Posterior cingulate gyrus (tissue), 11 donors: ENCODE data around the gene PKP4.

Experiments used
- DNase-seq, 10 donors: peaks; one replicate each; pipeline versions ENCODE4 v3.0.0 to v3.0.0-alpha.2; 2020 to 2021; ENCODE audit warnings: mixed read lengths in 3 of 10
- intact Hi-C: fragments of 100-400 bp; cut with DNase I; formaldehyde crosslinking; loops from one replicate; pipeline ENCODE4 v1.15.1; 2023

Gene PKP4

GRCh38 chr2:158634627-158635026 is 177.9 kb downstream of the PKP4 start:
- intact Hi-C loops: no loop called here
- DNase-seq: no peak

GRCh38 chr2:158635961-158636601 is 179.3 kb downstream of the PKP4 start:
- intact Hi-C loops: no loop called here
- no peak for DNase-seq

GRCh38 chr2:158637357-158637756 is 180.6 kb downstream of the PKP4 start:
- intact Hi-C loops: no loop called here
- DNase-seq: no peak

- no peak for DNase-seq
- intact Hi-C loops: no loop called here
These were observed 187.4 kb downstream of the PKP4 start for GRCh38 chr2:158644139-158644538.

DNA sequence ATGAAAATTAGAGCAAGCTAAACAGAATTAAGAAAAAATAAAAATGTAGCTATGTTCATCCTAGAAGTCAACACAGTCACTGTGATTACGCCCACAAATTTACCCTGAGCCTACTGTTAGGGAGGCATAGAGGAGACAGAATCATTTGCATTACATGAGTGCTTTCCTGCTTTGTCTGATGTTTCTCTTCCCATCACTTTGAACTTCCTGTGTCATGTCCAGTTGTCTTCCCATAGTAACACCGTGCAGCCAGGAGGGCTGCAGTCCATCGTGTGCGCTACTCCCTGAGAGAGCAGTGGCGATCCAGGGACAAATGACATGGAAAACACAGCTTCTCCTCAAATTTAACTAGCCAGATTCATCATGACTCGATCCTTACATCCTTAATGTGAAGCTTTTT is 188.5 kb downstream of the PKP4 start:
- intact Hi-C loops: no loop called here
- DNase-seq: no peak

DNA sequence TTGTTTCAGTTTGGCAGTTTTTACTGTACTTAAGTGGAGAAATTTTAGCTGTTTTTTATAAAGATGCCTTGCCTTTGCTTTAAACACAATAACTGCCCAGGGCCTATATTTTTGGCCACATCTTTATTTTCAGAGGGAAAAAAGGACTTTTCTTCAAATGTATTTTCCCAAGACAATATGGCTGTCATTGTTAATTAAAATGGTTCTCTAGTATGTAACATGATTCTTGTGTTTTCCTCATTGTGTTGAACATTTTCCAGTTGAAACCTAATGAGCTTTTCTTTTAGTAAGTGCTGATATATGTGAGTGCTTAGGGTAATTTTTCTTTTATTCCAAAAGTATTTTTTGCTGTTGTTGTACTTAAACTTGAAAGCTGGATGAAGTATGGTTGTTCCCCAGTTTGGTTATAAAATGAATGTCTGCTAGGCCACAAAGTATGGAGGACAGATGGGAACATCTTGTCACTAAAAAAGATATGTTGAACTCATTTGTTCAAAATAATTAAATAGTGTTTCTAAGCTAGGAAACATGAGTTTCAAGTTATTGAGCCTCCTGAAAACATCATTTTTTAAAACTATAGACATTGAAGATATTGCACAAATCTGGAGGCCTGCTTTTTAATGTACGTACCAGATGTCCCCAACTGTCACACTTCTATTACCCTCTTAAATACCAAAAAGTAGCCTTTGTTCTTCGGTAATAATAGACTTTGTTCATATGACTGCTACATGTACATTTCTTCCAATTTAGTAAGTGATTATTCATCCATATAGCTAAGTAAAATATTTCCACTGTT is 190.9 kb downstream of the PKP4 start:
- no peak for DNase-seq
- intact Hi-C loops: no loop called here

- intact Hi-C loops: no loop called here
- DNase-seq: no peak
These were observed 193.1 kb downstream of the PKP4 start for GRCh38 chr2:158649846-158650245.

DNA sequence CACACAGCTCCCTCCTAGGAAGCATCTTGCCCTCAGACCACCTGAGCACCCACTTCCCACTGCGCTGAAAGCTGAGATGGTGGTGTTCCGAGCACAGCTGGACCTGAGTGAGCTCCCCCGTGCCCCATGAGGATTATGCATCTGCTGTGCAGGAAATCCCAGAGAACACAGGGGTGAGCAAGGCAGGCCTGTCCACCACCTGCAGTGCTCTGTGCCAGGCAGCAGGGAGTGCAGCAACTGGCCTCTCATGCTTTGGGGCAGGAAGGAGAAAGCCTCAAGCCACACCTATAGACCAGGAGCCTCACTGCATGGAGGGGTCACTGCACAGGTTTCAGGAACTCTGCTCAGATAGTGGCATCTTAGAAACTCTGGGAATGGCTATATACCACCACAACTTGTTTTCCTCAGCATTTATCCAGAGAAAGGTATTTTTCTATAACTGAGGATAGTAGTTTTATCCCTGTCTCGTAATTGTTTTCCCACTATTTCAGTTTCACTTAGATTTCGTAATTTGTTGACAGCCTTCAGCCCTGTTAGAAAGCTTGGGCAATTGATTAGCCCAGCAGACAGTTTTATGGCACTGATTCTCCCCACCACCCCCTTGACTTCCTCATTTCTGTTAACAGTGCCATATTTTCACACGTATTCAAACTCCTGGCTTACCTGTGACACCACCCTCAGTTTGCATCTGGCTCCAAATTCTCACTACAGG is 194.1 kb downstream of the PKP4 start:
- intact Hi-C loops: no loop called here

DNA sequence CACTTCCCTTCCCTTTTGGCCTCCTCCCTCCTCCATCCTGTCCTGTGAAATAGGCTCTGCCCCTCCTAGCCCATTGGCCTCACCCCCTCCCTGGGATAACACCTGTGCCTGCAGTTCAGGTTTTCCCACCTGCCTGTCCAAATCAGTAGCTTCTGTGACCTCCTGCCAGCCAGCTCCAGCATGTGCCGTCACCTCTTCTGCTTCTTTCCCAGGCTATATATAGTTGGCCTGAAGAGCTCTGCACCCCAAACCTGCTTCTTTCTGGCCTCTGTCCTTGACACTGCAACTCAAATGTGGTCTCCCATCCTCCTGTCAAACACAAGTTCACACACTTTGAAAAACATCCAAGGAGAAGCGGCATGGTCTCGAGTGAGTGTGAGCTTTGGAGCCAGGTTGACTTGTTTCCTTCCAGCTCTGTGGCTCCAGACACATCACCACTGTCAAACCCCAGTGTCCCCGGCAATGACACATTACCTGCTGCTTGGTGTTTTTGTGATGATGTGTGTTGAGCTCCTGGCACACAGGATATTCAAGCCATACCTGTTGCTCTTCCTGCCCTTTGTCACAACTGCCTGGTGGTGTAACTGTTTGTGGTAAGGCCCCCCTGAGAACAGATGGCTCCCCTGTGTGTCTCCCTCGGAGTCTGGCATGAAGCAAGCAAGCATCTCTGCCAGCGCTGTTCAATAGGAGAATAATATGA is 194.8 kb downstream of the PKP4 start:
- intact Hi-C loops: no loop called here

More for the DNA sequence above, 194.1 kb downstream of the PKP4 start:
- no peak for DNase-seq

DNA sequence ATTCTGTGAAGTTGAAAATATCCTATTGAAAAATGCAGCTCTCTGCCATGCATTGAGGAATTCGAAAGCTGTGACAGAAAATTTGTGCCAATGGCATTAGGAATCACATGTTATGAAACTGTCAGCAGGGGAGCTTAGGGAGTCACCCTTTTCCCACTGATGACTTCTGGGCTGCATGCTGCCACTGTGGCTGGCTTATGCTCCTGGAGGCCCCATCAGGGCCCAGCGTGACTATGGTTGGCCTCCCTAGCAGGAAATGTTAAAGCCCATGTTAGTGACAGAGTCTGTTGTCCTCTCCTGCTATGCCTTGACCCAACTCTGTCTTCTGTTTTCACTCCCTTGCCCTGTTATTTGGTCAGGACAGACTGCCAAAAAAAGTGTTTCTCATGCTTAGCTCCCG is 198.9 kb downstream of the PKP4 start:
- DNase-seq: no peak
- intact Hi-C loops: no loop called here

More for the DNA sequence above, 194.8 kb downstream of the PKP4 start:
- no peak for DNase-seq

DNA sequence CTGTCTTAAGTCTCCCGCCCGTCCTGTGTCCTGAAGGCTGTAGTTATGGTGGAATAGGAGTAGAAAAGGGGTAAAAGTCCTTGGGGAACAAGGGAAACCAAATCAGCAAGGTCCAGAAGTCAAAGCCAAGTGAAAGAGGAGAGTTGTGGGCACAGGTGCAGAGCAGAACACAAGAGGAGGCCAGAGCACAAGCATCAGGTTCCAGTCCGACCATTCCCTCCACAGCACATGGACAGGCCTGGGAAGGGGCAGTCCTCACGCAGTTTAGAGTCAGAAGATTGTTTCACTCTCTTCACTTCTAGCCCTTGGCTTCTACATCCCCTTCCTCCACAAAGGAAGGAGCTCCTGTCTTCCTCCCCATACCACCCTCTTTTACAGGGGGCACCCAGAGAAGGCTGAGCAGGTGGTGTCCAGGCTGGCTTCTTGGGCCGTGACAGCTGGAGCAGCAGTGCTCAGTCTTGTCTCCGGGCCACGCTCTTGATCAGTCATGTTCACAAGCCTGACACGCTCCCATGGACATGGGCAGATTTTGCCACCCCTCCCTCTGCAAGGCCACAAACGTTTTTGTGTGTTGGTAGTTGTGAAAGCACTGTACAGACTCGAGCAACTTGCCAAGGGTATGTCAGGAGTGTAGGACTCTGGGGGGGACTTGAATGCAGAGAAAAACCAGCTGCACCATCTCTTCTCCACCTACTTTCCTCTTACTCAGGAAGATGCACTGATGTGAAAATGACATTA is 199.9 kb downstream of the PKP4 start:
- intact Hi-C loops: no loop called here
- DNase-seq: no peak

DNA sequence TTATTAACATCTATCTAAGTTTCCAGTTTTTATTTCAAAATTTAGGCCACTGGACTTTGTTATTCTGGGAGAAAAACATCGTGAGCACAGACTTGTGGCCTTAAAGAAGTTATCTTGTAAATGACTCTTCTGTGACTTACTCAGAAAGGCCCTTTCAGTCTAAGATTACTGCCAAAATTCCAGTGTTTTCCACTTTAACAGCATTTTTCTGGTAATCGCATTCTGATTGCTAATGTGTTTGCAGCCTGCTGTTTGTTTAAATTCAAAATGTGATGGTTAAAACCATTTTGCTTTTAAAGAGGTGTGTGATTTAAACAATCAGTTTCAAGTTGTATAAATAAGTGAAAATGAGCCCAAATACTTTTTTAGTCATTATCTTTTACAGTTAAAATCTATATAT is 201.6 kb downstream of the PKP4 start:
- DNase-seq: no peak
- intact Hi-C loops: no loop called here

DNA sequence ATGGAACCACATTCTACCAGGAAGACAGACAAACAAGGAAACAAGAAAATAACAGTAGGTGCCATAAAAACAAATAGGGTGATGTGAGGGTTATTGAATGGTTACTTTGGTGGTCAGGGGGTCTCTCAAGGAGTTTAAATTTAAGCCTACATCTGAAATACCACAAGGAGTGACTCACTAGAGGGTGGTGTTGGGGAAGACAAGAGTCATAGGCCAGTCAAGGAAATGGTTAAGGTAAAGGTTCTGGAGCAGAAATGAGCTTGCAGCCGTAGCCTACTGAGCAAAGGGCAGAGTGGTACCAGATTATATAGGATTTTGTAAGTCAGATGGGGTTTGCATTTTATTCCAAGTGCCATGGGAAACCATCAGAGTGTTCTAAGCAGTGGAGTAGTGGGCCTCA is 202.7 kb downstream of the PKP4 start:
- intact Hi-C loops: no loop called here
- no peak for DNase-seq

DNA sequence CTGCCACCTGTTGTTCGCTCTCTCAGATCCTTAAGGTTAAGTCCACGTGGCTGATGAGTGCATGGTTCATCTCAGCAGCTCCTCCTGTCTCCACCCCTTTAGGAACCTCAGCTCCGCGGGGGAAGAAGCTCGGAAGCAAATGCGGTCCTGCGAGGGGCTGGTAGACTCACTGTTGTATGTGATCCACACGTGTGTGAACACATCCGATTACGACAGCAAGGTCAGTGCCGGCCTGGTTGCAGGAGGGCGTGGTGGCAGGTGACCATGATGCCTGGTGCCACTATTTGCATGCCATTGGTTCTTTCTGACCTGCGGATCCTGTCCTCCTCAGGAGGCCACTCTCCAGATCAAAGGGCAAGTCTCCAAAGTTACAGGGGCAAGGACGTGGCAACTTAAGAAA is 204.5 kb downstream of the PKP4 start:
- intact Hi-C loops: no loop called here
- no peak for DNase-seq

GRCh38 chr2:158662421-158662820 is 205.7 kb downstream of the PKP4 start:
- intact Hi-C loops: no loop called here
- DNase-seq: no peak

DNA sequence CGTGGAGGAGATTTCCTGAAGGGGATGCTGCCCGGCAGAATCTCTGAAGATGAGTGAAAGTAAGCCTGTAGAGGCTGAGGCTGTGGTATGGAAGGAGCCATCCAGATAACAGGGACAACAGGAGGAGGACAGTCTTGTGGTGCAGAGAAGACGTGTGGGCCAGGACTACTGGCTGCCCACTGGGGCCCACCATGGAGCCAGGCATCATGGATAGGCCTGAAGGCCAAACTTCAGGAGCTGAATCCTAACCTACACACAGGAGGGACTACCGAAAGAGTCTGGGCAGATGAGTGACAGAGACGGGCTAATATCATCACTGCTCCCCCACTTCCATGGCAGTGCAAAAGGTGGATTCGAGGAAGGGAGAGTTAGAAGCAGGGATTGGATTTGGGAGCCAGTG is 207.0 kb downstream of the PKP4 start:
- no peak for DNase-seq
- intact Hi-C loops: no loop called here

- intact Hi-C loops: no loop called here
- DNase-seq: peak in 8 of 10 donors; percentile 29 to 91 (median 53)
These were observed 208.2 kb downstream of the PKP4 start for GRCh38 chr2:158664987-158665386.

GRCh38 chr2:158665536-158666302 is 209.0 kb downstream of the PKP4 start:
- intact Hi-C loops: no loop called here
- DNase-seq: no peak

DNA sequence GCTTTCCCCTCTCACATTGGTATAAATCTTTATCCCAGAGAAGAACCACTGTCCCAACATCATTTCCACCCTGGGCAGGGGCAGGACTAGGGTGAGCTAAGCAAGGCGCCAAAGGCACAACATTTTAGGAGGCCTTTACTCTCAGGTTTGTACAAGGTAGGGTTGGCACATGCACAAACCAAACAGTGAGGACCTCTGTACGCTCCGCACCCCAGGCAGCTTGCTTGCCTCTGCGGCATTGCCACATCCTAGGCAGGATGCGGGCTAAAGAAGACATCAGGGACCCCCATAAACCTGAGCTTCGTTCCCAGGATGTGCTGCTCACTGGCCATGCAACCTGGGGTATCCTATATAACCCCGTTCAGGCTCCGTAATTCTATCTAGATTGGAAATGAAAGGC is 210.2 kb downstream of the PKP4 start:
- no peak for DNase-seq
- intact Hi-C loops: no loop called here

GRCh38 chr2:158667586-158667985 is 210.8 kb downstream of the PKP4 start:
- DNase-seq: no peak
- intact Hi-C loops: no loop called here
